HG03280 (cell line): ENCODE results near the gene LCA5L.

Source experiments
- ATAC-seq: cut with Tn5 transposase; IDR thresholded peaks from one replicate; pipeline ENCODE4 v1.9.1; 2021; ENCODE audit warnings: mild to moderate bottlenecking, moderate library complexity; ENCODE audit not compliant: unreplicated experiment

LCA5L gene

GRCh38 chr21:39362733-39363132 is 82.8 kb downstream of the LCA5L start:
- no peak for ATAC-seq

GRCh38 chr21:39359382-39359781 is 86.2 kb downstream of the LCA5L start:
- ATAC-seq, result no peak
